Upper lobe of right lung (tissue), 1 donor: ENCODE data around the gene SLC44A4. TPM values are rescaled to one million over a fixed set of nuclear protein-coding genes. Genes with fewer than 3 reads are reported as not detected.
"Not testable (repeated sequence)": the region's sequence is repeated elsewhere in the genome, so short reads cannot be mapped to it uniquely, and the experiment has no call there.

Experiments used
- ATAC-seq: fragments of 200-7000 bp; cut with Tn5 transposase; one replicate; pipeline ENCODE4 v1.9.1; 2020; ENCODE audit warnings: mild to moderate bottlenecking, moderate library complexity
- DNase-seq: peaks from one replicate; pipeline ENCODE4 v3.0.0-alpha.2; 2020
- H3K27ac ChIP-seq: fragments of 200-600 bp; one replicate; pipeline ENCODE4 v1.8.0; 2022
- H3K27me3 ChIP-seq: fragments of 200-600 bp; one replicate; pipeline ENCODE4 v1.8.0; 2022; ENCODE audit warnings: mild to moderate bottlenecking
- H3K36me3 ChIP-seq: fragments of 200-600 bp; one replicate; pipeline ENCODE4 v1.8.0; 2022
- H3K4me1 ChIP-seq: fragments of 200-600 bp; one replicate; pipeline ENCODE4 v1.8.0; 2022
- H3K4me3 ChIP-seq: fragments of 200-600 bp; one replicate; pipeline ENCODE4 v1.8.0; 2022; ENCODE audit warnings: mild to moderate bottlenecking
- H3K9me3 ChIP-seq: fragments of 200-600 bp; one replicate; pipeline ENCODE4 v1.8.0; 2022
- CTCF ChIP-seq: fragments of 200-600 bp; IDR thresholded peaks from one replicate; pipeline ENCODE4 v1.8.0; 2022; ENCODE audit warnings: antibody characterized with exemption
- intact Hi-C: fragments of 100-400 bp; cut with DNase I; formaldehyde crosslinking; loops from one replicate; pipeline ENCODE4 v1.11.0; 2022
- total RNA-seq: library from RNA; stranded (reverse); fragmentation: NEBNext Ultra II Directional; extraction: Animal tissue kit (Norgen Biotek cat#: 25700); gene quantifications from one replicate; pipeline ENCODE4 v1.2.1, GENCODE V29; 2021
- donor health status: DM: no; HTN: yes; CAD: no; lungs with severe emphysema.

SLC44A4 gene
- total RNA-seq, 1 donor from 2014 or later: 23.1 TPM

GRCh38 chr6:31844507-31844906 is 34.3 kb downstream of the SLC44A4 start:
- H3K9me3 ChIP-seq: no peaks in the 10 kb centered on the region
- peaks cover 17% of the 10 kb centered on the region for H3K36me3 ChIP-seq
- intact Hi-C loops: no loop called here
- DNase-seq: no peak
- no peak for TF ChIP-seq CTCF
- no peak overlapping the region for H3K27ac ChIP-seq
- no peaks in the 10 kb centered on the region for H3K4me1 ChIP-seq
- H3K4me3 ChIP-seq: no peak overlapping the region
- ATAC-seq: peak; percentile 40
- H3K27me3 ChIP-seq: no peaks in the 10 kb centered on the region

GRCh38 chr6:31842053-31842452 is 36.7 kb downstream of the SLC44A4 start:
- Histone ChIP-seq H3K36me3 (peaks cover 42% of the 10 kb centered on the region), H3K27ac (no peak overlapping the region), H3K27me3 (no peaks in the 10 kb centered on the region), H3K4me1 (peaks cover 14% of the 10 kb centered on the region), H3K4me3 (no peak overlapping the region), H3K9me3 (no peaks in the 10 kb centered on the region)
- DNase-seq (no peak), ATAC-seq (no peak)
- no peak for TF ChIP-seq CTCF
- intact Hi-C loops: no loop called here

GRCh38 chr6:31839779-31840126 is 39.0 kb downstream of the SLC44A4 start:
- Histone ChIP-seq H3K36me3 (peaks cover 43% of the 10 kb centered on the region), H3K4me1 (peaks cover 26% of the 10 kb centered on the region)
- not testable (repeated sequence) for H3K27ac ChIP-seq, ATAC-seq, H3K4me3 ChIP-seq, H3K9me3 ChIP-seq, DNase-seq, H3K27me3 ChIP-seq
- intact Hi-C loops: loop anchor here (10.0 kb wide), 1 partner anchor 145 kb away; no protein-coding TSS in a partner anchor

- H3K27me3 ChIP-seq: no peaks in the 10 kb centered on the region
- peaks cover 28% of the 10 kb centered on the region for H3K4me1 ChIP-seq
- intact Hi-C loops: loop anchor here (10.0 kb wide), 1 partner anchor 144 kb away; no protein-coding TSS in a partner anchor
- no peak for ATAC-seq
- DNase-seq: no peak
- no peaks in the 10 kb centered on the region for H3K9me3 ChIP-seq
- no peak for TF ChIP-seq CTCF
- peaks cover 43% of the 10 kb centered on the region for H3K36me3 ChIP-seq
- no peak overlapping the region for H3K27ac ChIP-seq
- H3K4me3 ChIP-seq: no peak overlapping the region
These were observed 39.8 kb downstream of the SLC44A4 start for GRCh38 chr6:31838968-31839367.

- intact Hi-C loops: loop anchor here (10.0 kb wide), 1 partner anchor 143 kb away; no protein-coding TSS in a partner anchor
- H3K27ac ChIP-seq: peak overlapping the region; percentile 11
- ATAC-seq: not testable (repeated sequence)
These were observed 40.7 kb downstream of the SLC44A4 start for GRCh38 chr6:31838114-31838553.

GRCh38 chr6:31837369-31838113 is 41.3 kb downstream of the SLC44A4 start:
- intact Hi-C loops: loop anchor here (10.0 kb wide), 1 partner anchor 143 kb away; no protein-coding TSS in a partner anchor
- Histone ChIP-seq H3K4me3 (peak overlapping the region; percentile 86), H3K27me3 (no peaks in the 10 kb centered on the region), H3K9me3 (no peaks in the 10 kb centered on the region), H3K36me3 (peaks cover 43% of the 10 kb centered on the region), H3K27ac (peak overlapping the region; percentile 93), H3K4me1 (peaks cover 33% of the 10 kb centered on the region)
- no peak for TF ChIP-seq CTCF
- ATAC-seq (no peak), DNase-seq (no peak)

More at GRCh38 chr6:31838114-31838553, 40.7 kb downstream of the SLC44A4 start:
- DNase-seq, H3K9me3 ChIP-seq, H3K27me3 ChIP-seq: not testable (repeated sequence)
- Histone ChIP-seq H3K4me3 (peak overlapping the region; percentile 3), H3K4me1 (peaks cover 33% of the 10 kb centered on the region), H3K36me3 (peaks cover 43% of the 10 kb centered on the region)
